GM18951 (cell line): ENCODE measurements around the gene TSPAN6.

Experiments
- POLR2A ChIP-seq: IDR thresholded peaks from 4 replicates; pipeline ENCODE4 v1.6.1; 2011; ENCODE audit warnings: mild to moderate bottlenecking; ENCODE audit not compliant: insufficient read length, insufficient read depth; ENCODE audit errors: extremely low read depth
- in situ Hi-C: fragments of 300-500 bp; cut with MboI; formaldehyde crosslinking; loops from one replicate; pipeline ENCODE4 v1.12.0; 2022; ENCODE audit warnings: low sequenced_read_pairs, mixed read lengths, inconsistent platforms; ENCODE audit not compliant: unreplicated experiment

Gene TSPAN6

DNA sequence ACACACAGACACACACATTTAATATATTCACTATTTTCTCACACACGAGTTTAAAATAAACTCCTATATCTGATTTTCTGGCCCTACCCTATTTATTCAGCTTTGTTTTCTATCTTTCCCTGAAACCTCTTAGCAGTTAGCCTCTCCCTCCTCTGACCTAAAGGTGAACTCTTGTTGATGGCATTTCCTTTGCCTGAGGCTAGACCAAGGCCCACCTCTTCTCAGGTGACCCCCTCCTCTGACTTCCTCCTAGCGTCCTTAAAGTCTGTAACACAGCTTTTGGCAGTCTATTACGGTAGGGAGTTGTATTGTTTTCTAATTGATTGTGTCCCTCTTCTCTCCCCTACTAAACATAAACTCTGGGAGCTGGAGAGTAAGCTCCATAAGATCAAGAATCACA is 5.7 kb upstream of the TSPAN6 start:
- no peak for TF ChIP-seq POLR2A
- in situ Hi-C loops, result no loop called here

DNA sequence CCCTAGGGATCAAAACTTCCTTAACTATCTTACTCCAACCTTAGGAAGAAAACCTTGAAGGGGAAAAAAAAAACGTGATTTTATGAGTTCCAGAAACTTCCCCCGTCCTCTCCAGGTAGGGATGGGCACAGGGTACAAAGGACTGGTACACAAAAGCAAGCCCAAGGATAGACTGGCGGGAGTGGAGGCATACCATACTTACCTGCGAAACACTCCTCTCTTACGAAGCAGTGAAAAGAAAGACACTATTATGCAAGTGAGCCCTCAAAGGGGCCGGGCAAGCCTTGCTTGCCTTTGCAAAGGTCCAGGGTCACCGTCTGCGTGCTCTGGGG is 651 bp downstream of the TSPAN6 start:
- TF ChIP-seq POLR2A, result no peak

DNA sequence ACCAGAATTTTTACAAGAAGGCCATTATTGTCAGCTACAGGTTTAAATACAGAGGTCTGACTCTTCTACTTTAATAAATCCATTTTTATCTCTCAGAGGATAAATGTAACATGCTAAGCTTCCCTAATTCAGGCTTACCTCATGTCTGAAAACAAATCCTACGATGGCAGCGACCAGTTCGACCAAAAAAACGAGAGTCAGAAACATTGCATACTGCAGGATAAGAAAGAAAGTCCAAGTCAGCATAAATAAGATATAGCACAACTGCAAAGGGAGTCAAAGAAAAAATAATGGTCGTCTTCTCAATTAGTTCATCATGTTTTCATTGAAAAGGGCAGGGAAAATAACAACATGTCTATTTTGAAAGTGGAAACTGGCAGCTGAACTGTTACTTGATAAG is 1.6 kb downstream of the TSPAN6 start:
- in situ Hi-C loops, result no loop called here
- no peak for TF ChIP-seq POLR2A

More for the DNA sequence above, 651 bp downstream of the TSPAN6 start:
- in situ Hi-C loops, result no loop called here

GRCh38 chrX:100625985-100626491 is 10.6 kb downstream of the TSPAN6 start:
- in situ Hi-C loops, result no loop called here

DNA sequence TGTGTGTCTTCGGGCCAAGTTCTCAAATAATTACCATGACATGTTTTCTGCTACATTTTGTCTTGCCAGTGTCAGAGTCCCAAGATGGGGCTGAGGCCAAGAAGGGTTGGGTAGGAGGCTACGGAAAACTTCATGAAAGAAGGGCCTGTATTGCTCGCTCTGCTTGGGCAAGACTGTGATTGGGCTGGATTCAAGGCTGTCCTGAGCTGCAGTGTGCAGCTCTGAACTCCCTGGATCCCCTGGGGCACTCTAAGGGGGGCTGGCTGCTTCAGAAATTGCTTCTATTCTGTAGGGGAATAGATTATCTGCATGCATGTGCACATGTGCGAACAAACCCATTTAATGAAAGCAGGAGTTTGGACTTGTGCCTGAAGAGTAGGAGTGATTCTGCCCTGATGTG is 13.6 kb downstream of the TSPAN6 start:
- no peak for TF ChIP-seq POLR2A
- in situ Hi-C loops, result no loop called here

More at GRCh38 chrX:100625985-100626491, 10.6 kb downstream of the TSPAN6 start:
- no peak for TF ChIP-seq POLR2A

- in situ Hi-C loops, result no loop called here
- no peak for TF ChIP-seq POLR2A
Measured at GRCh38 chrX:100615005-100615404, 21.6 kb downstream of the TSPAN6 start.

- in situ Hi-C loops, result no loop called here
- no peak for TF ChIP-seq POLR2A
Measured at GRCh38 chrX:100611951-100612350, 24.7 kb downstream of the TSPAN6 start.

DNA sequence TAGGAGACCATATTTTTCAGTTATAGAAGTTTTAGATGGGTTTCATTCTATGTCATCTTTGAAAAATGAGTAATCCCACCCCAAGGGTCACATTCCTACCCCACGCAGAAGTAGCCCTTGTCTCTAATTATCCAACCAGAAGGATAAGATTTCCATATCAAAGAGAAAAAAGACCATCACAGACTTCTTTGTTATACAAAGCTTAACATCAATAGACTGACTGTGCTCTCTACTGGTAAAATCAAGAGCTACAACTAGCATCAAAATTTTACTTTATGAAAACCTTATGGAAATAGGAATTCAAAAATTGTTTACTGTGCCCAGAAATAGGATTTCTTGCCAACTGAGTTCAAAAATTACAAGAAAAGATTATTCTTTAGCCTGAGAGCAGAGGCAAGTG is 27.0 kb downstream of the TSPAN6 start:
- in situ Hi-C loops, result no loop called here

DNA sequence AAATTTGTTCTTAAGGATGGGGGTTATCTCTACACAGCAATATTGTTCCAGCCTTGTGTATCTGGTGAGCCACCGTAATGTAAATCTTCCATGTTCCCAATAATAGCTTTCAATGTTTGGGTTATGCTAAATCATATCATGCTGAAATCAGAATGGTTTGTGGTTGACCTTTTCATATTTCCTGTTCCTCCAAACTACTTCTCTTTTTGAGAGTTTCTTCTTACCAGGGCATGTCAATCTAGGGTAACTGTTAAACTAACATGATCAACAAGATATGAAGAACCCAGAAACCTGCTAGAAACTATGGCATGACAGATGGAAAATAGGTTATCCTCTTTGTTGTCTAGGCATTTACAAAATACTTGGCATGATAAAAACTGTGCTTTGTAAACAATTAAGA is 29.9 kb downstream of the TSPAN6 start:
- in situ Hi-C loops, result no loop called here
- TF ChIP-seq POLR2A, result no peak

More for the DNA sequence above, 27.0 kb downstream of the TSPAN6 start:
- no peak for TF ChIP-seq POLR2A

DNA sequence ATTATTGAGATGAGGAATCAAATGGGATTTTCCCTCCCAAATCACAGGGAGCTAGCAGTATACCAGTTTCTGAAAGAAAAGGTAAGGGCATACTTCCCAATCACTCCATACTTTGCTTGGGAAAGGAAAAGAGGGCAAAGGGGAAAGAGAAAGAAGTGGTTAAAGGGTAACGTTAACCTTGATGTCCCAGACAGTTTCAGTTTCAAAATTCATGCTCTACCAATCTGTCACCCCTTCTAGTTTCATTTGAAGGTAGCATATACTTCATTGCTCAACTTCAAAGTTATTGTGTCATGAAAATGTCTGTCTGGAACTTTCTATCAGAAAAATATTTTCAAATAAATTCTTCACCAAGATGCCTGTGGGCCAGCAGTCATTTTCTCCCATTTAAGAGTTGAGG is 35.8 kb downstream of the TSPAN6 start:
- in situ Hi-C loops, result no loop called here

GRCh38 chrX:100600340-100600739 is 36.3 kb downstream of the TSPAN6 start:
- no peak for TF ChIP-seq POLR2A

More for the DNA sequence above, 35.8 kb downstream of the TSPAN6 start:
- no peak for TF ChIP-seq POLR2A

GRCh38 chrX:100599456-100599855 is 37.1 kb downstream of the TSPAN6 start:
- in situ Hi-C loops, result no loop called here
- TF ChIP-seq POLR2A, result no peak

More at GRCh38 chrX:100600340-100600739, 36.3 kb downstream of the TSPAN6 start:
- in situ Hi-C loops, result no loop called here

- no peak for TF ChIP-seq POLR2A
- in situ Hi-C loops, result no loop called here
Measured at GRCh38 chrX:100596601-100597000, 40.0 kb downstream of the TSPAN6 start.

DNA sequence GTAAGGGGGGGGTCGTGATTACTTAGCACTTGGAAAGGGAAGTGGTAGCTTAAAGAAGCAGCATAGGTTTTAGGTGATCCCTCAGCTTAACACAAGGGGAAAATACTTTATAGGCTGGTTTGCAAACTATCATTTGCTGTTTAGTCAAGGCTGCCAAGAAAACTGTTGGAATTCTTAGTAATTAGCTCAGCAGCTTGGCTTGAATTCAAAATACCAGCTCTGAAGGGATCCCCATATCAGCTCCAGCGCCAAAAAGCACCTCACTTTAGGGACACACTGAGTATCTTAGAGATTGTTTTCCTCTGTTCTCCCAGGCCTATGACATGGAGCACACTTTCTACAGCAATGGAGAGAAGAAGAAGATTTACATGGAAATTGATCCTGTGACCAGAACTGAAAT is 43.0 kb downstream of the TSPAN6 start:
- TF ChIP-seq POLR2A, result no peak
- in situ Hi-C loops, result no loop called here

DNA sequence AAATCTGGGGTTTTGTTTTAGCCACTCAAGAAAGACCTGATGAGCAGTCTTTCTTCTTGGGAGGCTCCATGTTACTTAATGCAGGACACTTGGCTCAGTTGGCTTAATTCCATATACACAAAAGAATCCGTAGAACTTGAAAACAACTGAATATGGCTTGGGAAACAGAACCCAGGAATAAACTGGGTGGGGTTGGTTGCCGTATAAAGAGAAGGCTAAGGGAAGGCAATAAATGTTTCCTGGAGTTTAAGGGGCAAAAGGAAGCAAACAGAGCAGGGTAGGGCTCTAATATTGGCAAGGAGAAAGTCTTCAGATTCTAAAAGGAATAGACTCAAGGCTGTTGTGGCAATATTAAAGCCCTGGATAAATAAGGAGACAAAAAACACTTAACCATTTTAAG is 43.5 kb downstream of the TSPAN6 start:
- in situ Hi-C loops, result no loop called here
- no peak for TF ChIP-seq POLR2A
